Heart left ventricle (tissue), 16 donors: ENCODE data around the gene RCAN3. TPM values are rescaled to one million over a fixed set of nuclear protein-coding genes. Genes with fewer than 3 reads are reported as not detected.

Experiments used
- ATAC-seq, 4 donors: fragments of 200-7000 bp; cut with Tn5 transposase; one replicate each; pipeline ENCODE4 v1.9.1; 2020 to 2022; ENCODE audit warnings: moderate library complexity in 4 of 4, mild to moderate bottlenecking in 3 of 4, moderate number of reproducible peaks in 1 of 4
- DNase-seq, 5 donors: peaks; one replicate each; pipeline ENCODE4 v3.0.0-alpha.2; 2020
- H3K27ac ChIP-seq, 12 donors: fragments of 200-600 bp; sonication (generic) in 4 of 12; one replicate each; pipeline versions ENCODE4 v1.5.0 to v1.8.0; 2016 to 2022; ENCODE audit warnings: mild to moderate bottlenecking in 2 of 12
- H3K27me3 ChIP-seq, 9 donors: fragments of 200-600 bp; sonication (generic) in 2 of 9; one replicate each; pipeline versions ENCODE4 v1.5.1 to v1.8.0; 2016 to 2022; ENCODE audit warnings: mild to moderate bottlenecking in 3 of 9
- H3K36me3 ChIP-seq, 9 donors: fragments of 200-600 bp; sonication (generic) in 2 of 9; one replicate each; pipeline versions ENCODE4 v1.5.0 to v1.8.0; 2018 to 2022; ENCODE audit warnings: mild to moderate bottlenecking in 2 of 9
- H3K4me1 ChIP-seq, 12 donors: fragments of 200-600 bp; sonication (generic) in 4 of 12; one replicate each; pipeline versions ENCODE4 v1.5.0 to v1.8.0; 2016 to 2022; ENCODE audit warnings: mild to moderate bottlenecking in 3 of 12
- H3K4me3 ChIP-seq, 12 donors: fragments of 200-600 bp; sonication (generic) in 4 of 12; one replicate each; pipeline versions ENCODE4 v1.5.0 to v1.8.0; 2017 to 2022; ENCODE audit warnings: mild to moderate bottlenecking in 9 of 12, moderate library complexity in 4 of 12
- H3K9me3 ChIP-seq, 12 donors: fragments of 200-600 bp; sonication (generic) in 4 of 12; one replicate each; pipeline versions ENCODE4 v1.5.0 to v1.8.0; 2016 to 2022; ENCODE audit warnings: mild to moderate bottlenecking in 1 of 12
- POLR2A ChIP-seq, 2 donors: fragments of 450-650 bp; IDR thresholded peaks; one replicate each; pipeline ENCODE4 v1.6.1; 2017; ENCODE audit warnings: antibody characterized with exemption in 2 of 2, mild to moderate bottlenecking in 2 of 2, moderate library complexity in 2 of 2
- WGBS, 4 donors: extraction: QIAGEN DNeasy Blood & Tissue Kit in 2 of 4; methylation state at CpG; one replicate each; pipeline versions ENCODE4 v1.1.5 to v1.1.7; 2013 to 2018; 5-methylcytosine and 5-hydroxymethylcytosine counted together
- intact Hi-C, 10 donors: fragments of 100-400 bp; cut with DNase I; formaldehyde crosslinking; loops; one replicate each; pipeline versions ENCODE4 v1.11.1 to v1.14.2; 2022
- polyA plus RNA-seq, 2 donors: library from polyadenylated mRNA; stranded (reverse); fragments of 200-250 nt; gene quantifications; one replicate each; pipeline ENCODE4 v1.2.3, GENCODE V29; 2013
- total RNA-seq, 9 donors: library from RNA; depleted of rRNA in 2 of 9; stranded (reverse); fragments of >200 nt in 2 of 9; fragmentation: NEBNext Ultra II Directional in 3 of 9; extraction: Animal tissue kit (Norgen Biotek cat#: 25700) in 3 of 9; gene quantifications; one replicate each; pipeline versions ENCODE4 v1.1.0 to v1.2.4, GENCODE V29; 2016 to 2023
- TF ChIP-seq, protein P1 (sequence below), 12 donors: fragments of 200-600 bp; sonication (generic) in 4 of 12; IDR thresholded peaks; one replicate each; pipeline versions ENCODE4 v1.5.0 to v1.8.0; 2018 to 2022; ENCODE audit warnings: antibody characterized with exemption in 12 of 12, mild to moderate bottlenecking in 5 of 12
- donor health status: ischemic (EF 13 %, LVEDD 7.1; RV severe dilation, severe dysfunction).
- donor health status: healthy with polysubstance abuse.
- donor health status: DM: no; HTN: yes; CAD: no.
- donor health status: DM: no; HTN: no; CAD: no.
- donor health status: ischemic (EF 25% LVEDD 6.9; RV normal size, moderate dysfunction).
- donor health status: ischemic (EF 25% LVEDD 5.7; RV mildly dilated, moderate dysfunction).
- donor health status: healthy.
- donor health status: DM: yes; HTN: yes; CAD: no.
- donor health status: ischemic (EF 35%, LVEDD 5.7; RV mildly dilated, moderate dysfunction).
- donor health status: nonischemic (EF 11% LVEDD 7.7; RV severe dilation, severe dysfunction).
- donor health status: DM: yes; HTN: yes; CAD: no.
- donor health status: PGD.
- donor health status: ischemic (EF 29% LVEDD 5.4; RV normal size, mild dysfunction).
- donor health status: nonischemic (EF 23%, LVEDD 6.1; RV moderate dilation, normal function).

RCAN3 gene
- total and polyA plus RNA-seq, 11 donors: 2.1 to 9.7 (median 5.9) TPM

DNA sequence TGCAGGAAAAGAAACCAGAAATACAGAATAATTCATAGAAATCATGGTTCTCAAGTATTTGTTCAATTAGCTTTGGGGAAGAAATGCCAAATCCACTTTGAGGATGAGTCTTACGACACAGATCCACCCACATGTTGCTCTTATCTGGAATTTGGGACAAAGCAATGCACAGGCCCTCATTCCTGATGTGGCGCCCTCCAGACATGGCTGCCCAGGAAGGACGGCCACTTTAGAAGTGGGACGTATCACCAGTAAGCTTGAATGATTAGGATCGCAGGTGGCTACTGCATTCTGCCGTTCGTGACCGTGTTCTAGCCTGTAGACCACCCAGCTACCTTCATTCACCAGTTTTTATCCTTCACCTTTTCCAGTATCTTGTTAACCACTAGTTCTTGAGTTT, 33.1 kb downstream of the RCAN3 start:
- H3K4me1 ChIP-seq: peaks cover 0 to 19% (median 0%) of the 10 kb centered on the region in 12 donors
- intact Hi-C loops: loop anchor here in 1 of 10 donors (10.0 kb wide), 1 partner anchor 341 kb away; no protein-coding TSS in a partner anchor
- no peak overlapping the region for H3K4me3 ChIP-seq
- no peaks in the 10 kb centered on the region for H3K27me3 ChIP-seq
- DNase-seq: no peak
- TF ChIP-seq, protein P1, sequence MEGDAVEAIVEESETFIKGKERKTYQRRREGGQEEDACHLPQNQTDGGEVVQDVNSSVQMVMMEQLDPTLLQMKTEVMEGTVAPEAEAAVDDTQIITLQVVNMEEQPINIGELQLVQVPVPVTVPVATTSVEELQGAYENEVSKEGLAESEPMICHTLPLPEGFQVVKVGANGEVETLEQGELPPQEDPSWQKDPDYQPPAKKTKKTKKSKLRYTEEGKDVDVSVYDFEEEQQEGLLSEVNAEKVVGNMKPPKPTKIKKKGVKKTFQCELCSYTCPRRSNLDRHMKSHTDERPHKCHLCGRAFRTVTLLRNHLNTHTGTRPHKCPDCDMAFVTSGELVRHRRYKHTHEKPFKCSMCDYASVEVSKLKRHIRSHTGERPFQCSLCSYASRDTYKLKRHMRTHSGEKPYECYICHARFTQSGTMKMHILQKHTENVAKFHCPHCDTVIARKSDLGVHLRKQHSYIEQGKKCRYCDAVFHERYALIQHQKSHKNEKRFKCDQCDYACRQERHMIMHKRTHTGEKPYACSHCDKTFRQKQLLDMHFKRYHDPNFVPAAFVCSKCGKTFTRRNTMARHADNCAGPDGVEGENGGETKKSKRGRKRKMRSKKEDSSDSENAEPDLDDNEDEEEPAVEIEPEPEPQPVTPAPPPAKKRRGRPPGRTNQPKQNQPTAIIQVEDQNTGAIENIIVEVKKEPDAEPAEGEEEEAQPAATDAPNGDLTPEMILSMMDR (IDR thresholded peaks at IDR 0.05): no peak
- TF ChIP-seq POLR2A (IDR thresholded peaks at IDR 0.05): no peak
- H3K9me3 ChIP-seq: no peaks in the 10 kb centered on the region
- H3K27ac ChIP-seq: peak overlapping the region in 1 of 12 donors; percentile 83
- WGBS, 4 donors: 86 to 94% (median 91%) methylated on average over 8 of the region's 8 CpGs
- no peak for ATAC-seq
- H3K36me3 ChIP-seq: peaks cover 0 to 45% (median 11%) of the 10 kb centered on the region in 9 donors

DNA sequence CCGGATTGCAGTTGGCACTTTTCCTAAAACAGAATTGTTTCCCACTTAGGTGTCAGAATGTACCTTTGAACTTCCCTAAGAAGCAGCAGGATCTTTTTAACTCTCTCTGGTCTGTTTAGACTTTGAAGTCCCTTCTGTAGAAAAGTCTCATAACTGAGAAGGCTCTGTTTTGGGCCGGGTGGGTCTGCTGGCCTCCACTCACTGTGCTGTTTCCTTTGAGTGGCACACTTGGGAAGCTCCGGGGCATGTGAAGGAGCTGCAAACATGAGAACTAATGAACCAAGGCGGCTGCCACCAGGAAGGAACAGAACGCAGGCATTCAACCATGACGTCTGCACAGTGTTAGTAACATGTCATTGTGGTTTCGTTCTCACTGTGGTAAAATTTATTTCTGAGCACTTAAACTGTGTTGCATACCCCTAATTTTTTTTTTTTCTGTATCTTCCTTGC, 33.8 kb downstream of the RCAN3 start:
- Histone ChIP-seq H3K27ac (peak overlapping the region in 1 of 12 donors; percentile 83), H3K36me3 (peaks cover 0 to 41% (median 11%) of the 10 kb centered on the region in 9 donors), H3K4me1 (peaks cover 0 to 19% (median 0%) of the 10 kb centered on the region in 12 donors), H3K9me3 (no peaks in the 10 kb centered on the region), H3K4me3 (no peak overlapping the region), H3K27me3 (no peaks in the 10 kb centered on the region)
- intact Hi-C loops: loop anchor here in 1 of 10 donors (10.0 kb wide), 1 partner anchor 342 kb away; no protein-coding TSS in a partner anchor
- TF ChIP-seq, protein P1 (IDR thresholded peaks at IDR 0.05): no peak
- TF ChIP-seq POLR2A (IDR thresholded peaks at IDR 0.05): no peak
- DNase-seq (no peak), ATAC-seq (peak in 1 of 4 donors; percentile 47)
- WGBS, 4 donors: 47 to 66% (median 60%) methylated on average over 7 of the region's 7 CpGs

DNA sequence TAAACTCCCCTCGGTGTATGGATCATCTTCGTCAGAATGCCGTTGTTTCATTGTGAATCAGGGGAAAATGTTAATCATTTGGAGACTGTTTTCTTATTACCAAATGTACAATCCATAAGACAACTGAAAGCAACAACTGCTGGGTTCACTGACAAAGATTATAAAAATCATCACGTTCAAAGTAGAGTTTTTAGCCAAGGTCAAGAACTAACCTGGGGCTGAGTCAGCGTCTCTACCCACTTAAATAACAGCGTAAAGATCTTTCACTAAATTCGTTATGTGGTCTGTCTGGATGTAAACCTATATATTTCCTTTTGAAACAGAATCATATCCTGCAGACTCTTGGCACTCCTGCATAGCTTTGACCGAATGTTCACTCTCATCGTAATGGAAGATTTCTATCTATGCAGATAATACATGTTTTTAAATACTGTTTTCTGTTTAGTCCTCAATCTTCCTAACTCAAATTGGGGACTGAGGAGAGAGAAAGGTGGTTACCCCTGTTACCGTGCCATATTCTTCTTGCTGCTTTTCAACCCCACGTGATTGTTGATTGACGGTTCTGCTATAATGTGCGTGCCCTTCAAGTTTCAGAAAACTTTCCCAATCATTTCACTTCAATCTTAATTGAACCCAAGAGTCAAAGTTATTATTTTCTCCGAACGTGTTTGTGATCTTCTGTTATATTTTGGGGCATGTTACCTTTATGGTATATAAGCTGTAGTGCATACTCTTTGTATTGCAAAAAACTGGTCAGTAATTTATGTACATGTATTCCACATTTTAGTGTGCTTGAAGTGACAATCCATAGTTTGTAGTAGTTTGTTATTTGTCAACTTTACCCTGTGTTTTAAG, 37.6 kb downstream of the RCAN3 start:
- DNase-seq (no peak), ATAC-seq (no peak)
- Histone ChIP-seq H3K27me3 (no peaks in the 10 kb centered on the region), H3K36me3 (peaks cover 0 to 20% (median 7%) of the 10 kb centered on the region in 9 donors), H3K27ac (no peak overlapping the region), H3K4me1 (peaks cover 0 to 12% (median 0%) of the 10 kb centered on the region in 12 donors), H3K4me3 (no peak overlapping the region), H3K9me3 (no peaks in the 10 kb centered on the region)
- TF ChIP-seq, protein P1 (IDR thresholded peaks at IDR 0.05): no peak
- no peak for TF ChIP-seq POLR2A (IDR thresholded peaks at IDR 0.05)
- intact Hi-C loops: loop anchor here in 8 of 10 donors (5.0 to 10.0 kb wide), 4 partner anchors 92 to 297 kb away; no protein-coding TSS in a partner anchor
- 85 to 90% (median 88%) methylated on average over 15 of the region's 15 CpGs for WGBS, 4 donors
